WTC11 (cell line): ENCODE results near the gene EPYC.

Source experiments
- CTCF ChIP-seq: fragments of 200-600 bp; IDR thresholded peaks from 2 replicates; pipeline ENCODE4 v1.8.0; 2022; ENCODE audit warnings: antibody characterized with exemption
- USF2 ChIP-seq: sonication (generic); formaldehyde crosslinking; IDR thresholded peaks from 2 replicates; pipeline ENCODE4 v1.8.1; 2023; ENCODE audit warnings: mild to moderate bottlenecking, missing genetic modification reagents, moderate library complexity

- TF ChIP-seq CTCF (no peak), USF2 (CRISPR knock-in tag) (no peak)
Observed at GRCh38 chr12:91003737-91004136, 1.0 kb downstream of the EPYC start.
